GM19452 (cell line): ENCODE measurements around the gene LRRC4.

Experiments
- ATAC-seq: cut with Tn5 transposase; IDR thresholded peaks from one replicate; pipeline ENCODE4 v1.9.1; 2021; ENCODE audit not compliant: unreplicated experiment

The LRRC4 gene

DNA sequence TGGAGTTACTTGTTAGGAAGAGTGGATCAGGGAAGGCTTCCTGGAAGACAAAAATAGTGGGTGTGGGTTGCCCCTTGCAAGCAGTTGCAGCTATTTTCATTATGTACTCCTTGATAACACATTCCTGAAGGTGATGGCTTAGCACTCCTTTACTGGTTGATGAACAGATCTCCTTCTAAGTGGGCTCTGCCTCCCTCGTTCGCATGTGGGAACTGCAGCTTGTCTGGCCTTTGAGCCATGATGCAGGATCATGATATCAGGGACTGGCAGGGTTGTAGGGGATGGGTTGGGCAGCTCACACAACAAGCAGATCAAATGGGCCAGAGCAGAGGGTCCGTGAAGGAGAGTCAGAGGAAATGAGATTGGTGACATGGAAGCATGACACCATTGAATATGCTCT is 28.8 kb upstream of the LRRC4 start:
- ATAC-seq, result no peak

DNA sequence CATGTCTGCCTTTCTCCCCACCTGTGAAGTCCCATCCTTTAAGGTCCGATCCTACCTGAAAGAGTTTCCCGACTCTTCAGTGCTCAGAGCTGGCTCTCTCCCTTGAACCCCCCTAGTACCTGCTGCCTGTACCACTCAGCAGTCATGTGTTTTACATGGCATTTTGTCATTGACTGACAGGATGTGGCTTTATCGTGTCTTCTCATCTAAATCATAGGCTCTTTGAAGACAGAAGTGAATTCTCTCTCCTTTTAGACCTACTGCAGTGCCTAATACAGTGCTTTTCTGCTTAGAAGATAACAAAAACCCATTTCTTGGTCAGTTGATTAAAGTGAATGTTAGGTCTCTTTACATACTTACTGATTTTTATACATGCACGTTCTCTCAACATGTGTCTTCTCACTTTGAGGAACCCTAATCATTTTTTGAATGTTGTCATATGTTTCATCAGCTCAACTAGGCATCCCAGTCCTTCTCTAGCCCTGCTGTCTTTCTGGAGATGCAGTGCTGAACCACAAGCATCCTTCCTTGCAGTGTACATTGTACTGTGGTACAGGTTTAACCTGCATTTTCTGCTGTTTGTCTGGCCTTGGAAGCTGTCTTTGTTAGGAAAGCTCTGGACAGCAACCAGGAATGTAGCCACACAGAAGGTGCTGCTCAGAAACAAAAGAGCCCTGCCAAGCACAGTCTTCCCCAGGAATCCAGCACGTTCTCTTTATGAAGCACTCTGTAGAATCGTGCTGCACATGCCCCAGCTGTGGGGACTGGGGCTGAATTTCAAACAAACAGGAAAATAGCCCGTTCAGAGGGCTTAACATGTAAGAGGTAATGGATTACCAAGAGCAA is 28.1 kb upstream of the LRRC4 start:
- no peak for ATAC-seq

DNA sequence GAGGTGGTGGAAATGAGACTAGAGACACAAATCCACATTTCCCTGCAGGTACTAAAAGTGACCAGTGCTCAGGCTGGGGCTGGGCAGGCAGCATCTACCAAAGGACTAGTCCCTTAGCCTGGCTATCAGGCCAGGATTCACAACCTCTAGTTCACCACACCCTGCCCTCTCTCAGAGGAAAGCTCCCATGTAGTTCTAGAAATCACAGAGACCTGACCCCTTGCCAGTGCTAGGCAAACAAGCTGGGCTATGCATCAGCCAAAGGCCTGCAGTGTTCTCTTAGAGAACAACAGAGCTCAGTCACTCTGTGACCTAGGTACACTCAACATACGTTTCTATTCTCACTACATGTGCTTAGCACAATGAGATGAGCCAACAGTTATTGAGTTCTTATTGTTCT is 26.7 kb upstream of the LRRC4 start:
- ATAC-seq, result no peak

- no peak for ATAC-seq
These were observed 25.7 kb upstream of the LRRC4 start for GRCh38 chr7:128056901-128057300.

DNA sequence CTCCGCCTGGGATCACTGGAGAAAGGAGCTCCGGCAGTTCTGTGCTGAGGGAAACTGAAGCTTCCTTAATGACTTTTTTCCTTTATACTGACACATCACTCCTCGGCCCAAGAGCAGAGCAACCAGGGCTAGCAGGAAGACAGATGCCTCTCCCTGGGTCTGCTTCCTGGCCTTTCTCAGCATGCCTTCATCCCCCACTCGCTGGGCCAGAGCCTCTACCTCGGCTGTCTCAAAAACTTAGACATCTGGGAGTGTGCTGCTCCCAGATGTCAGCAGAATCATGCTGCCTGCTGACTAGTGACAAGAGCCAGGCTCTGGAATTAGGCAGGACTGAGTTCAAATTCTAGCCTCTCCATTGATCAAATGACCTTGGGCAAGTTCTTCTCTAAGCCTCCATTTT is 24.4 kb upstream of the LRRC4 start:
- no peak for ATAC-seq

- ATAC-seq, result no peak
These were observed 23.3 kb upstream of the LRRC4 start for GRCh38 chr7:128054511-128054910.

DNA sequence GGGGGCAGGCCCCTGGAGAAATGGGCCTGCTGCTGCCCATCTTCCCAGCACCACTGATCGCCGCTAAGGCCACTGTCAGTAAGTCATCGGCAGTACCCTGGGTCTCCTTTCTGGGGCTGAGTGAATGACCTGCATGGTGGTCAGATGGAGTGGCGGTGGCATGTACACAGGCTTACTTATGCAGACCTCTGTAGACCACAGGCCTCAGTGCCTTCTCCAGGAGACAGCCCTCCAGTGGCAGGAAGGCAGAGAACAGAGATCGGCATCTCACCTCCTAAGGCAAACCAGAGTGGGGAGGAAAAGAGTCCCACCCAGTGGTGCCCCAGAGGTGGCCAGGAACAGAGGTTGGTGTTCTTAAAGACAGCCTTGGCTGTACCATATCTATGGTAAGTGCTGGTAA is 22.8 kb upstream of the LRRC4 start:
- ATAC-seq, result no peak

DNA sequence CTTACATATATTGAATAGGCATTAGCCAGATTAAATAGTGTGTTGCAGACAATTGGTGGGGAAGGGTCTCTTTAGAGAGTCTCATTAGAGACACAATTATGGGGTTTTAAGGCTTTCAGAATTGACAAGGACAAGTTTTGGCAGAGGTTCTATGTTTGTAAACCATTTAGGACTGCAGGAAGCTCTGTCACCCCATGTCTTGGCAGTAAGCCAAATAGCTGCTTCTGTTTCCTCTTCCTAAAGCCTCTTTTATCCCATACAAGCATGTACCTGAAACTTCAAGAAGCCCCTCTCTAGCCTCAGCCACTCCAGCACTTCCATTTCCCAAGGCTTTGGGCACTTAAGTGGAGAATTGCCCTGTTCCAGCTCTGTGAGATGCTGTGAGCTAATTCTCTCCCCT is 21.8 kb upstream of the LRRC4 start:
- ATAC-seq, result no peak

- no peak for ATAC-seq
These were observed 21.2 kb upstream of the LRRC4 start for GRCh38 chr7:128052404-128052803.

- no peak for ATAC-seq
These were observed 14.5 kb upstream of the LRRC4 start for GRCh38 chr7:128045766-128046165.

DNA sequence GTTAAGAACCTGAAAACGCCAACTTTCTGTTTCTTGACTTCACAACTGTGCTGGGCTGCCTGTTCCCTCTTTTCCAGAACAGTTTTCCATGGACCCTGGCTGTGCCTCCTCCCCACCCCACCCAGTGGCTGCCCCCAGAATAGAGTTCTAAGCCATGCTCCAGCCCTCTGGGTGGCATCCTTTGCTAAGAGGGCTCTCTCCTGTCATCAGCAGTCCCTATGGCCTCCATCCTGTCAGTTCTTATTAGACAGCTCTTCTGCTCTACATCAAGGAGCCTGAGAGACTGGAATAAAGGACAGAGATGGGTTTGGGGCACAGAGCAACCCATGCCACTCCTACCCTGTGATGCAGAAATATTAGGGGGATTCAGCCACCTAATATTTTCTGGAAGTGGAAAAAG is 13.9 kb upstream of the LRRC4 start:
- ATAC-seq, result no peak

- ATAC-seq, result no peak
These were observed 12.8 kb upstream of the LRRC4 start for GRCh38 chr7:128044064-128044463.

DNA sequence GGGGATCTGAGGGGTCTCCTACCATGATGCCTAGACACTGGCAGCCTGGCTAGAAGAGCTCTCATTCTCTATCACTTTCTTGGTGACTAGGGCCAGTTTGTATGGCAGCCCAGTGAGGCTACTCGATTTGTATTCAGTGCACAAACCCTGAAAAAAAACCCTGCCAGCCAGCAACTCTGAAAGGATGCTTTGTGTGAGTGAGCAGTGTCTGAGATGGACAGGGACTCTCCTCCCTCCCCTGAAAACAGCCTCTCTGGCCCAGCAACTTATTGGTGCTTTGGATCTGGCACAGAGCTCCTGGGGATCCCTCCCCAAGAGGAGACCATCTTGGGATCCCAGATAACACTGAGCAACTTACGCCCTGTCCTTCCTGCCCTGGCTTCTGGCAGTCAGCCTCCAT is 10.8 kb upstream of the LRRC4 start:
- ATAC-seq, result no peak

- no peak for ATAC-seq
These were observed 10.0 kb upstream of the LRRC4 start for GRCh38 chr7:128041203-128041602.

GRCh38 chr7:128040205-128040604 is 9.0 kb upstream of the LRRC4 start:
- no peak for ATAC-seq

DNA sequence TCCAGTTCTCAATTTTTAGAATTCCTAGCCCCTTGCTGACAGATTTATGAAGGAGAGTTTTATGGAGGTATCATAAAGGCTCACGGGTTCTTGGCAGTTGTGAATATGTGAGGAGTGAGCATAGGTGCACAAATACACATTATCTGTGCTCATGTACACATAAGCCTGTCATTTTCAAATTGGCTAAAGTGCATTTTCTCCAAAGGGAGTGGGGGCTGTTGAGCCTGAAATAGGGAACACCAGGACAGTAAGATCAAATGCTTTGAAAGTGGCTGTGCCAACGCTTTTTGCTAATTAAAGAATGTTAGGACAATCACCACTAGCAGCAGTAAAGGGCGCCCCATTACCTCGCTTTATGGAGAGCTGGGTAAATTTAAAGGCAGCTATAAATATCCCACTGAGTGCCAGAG is 8.3 kb upstream of the LRRC4 start:
- no peak for ATAC-seq

- ATAC-seq, result no peak
These were observed 6.8 kb upstream of the LRRC4 start for GRCh38 chr7:128037880-128038619.

GRCh38 chr7:128037081-128037480 is 5.8 kb upstream of the LRRC4 start:
- peak; percentile 11 for ATAC-seq

DNA sequence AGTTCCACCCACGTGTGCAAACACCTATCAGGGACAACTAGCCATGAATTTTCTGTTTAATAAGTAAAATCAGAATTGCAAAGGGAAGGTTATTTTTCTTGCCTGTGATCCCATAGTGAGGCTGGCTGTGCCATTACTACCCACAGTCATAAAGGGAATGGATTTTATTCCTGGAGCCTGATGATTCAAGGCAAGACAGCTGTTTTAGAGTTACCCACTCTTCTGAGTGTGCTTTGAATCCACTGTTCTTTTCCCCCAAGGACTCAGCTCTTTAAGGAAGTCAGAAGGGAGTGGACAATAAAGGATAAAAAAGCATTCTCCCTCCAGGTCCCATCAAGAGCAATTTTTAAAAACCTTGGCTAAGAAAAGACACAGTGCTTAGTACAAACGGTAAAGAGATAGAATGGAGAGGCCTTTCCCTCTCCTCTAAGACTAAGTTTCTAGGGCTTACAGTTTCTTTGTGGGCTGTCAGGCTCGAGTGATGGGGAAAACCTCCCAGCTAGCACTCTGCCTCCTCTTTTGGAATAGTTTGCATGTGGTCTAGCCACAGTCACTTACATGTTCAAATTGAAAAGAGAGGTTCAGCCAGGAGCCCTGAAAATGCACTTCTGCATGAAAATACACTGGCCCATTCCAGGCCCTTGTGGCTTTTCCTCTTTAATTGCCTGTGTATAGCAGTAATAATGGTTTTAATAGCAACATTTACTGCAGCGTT is 5.1 kb upstream of the LRRC4 start:
- peak; percentile 40 for ATAC-seq

- no peak for ATAC-seq
These were observed 4.5 kb upstream of the LRRC4 start for GRCh38 chr7:128035712-128036111.

DNA sequence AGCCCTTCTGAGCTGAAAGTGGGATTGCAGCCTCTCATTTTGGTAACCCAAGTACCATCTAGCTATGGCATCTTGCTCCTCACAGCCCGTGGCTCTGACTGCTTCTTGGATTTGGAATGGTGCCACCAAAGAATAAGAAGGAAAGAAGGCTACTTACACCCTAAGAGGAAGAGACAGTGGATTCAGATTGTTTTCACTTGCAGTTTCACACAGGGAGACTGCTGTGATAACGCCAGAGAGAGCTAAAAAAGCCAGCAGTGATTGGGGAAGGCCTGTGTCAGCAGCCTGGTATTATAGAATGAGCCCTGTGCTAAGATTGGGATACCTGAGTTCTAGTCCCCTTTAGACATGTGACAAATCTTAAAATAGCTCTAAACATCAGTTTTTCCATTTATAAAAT is 3.6 kb upstream of the LRRC4 start:
- no peak for ATAC-seq

DNA sequence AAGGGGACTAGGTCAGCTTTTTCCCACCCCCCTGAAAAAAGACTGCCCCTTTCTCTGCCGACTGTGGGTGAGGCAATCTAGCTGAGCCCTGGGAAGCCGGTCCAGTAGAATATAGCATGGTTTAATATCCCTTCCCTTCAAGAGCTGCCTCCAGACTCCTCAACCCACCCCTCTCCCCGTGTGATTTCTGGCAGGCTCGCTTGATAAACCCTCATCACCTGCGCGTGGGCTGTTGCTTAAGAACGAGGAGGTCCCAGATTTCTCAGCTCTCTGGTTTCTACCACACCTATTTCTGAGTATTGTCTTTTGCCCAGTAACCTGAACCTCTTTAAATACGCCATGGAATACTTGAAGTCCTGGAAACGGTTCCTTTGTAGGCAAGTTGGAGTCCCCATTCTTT is 2.0 kb upstream of the LRRC4 start:
- ATAC-seq, result no peak
